Right atrium auricular region (tissue), 2 donors: ENCODE measurements around the gene HDHD3. TPM values are rescaled to one million over a fixed set of nuclear protein-coding genes. Genes with fewer than 3 reads are reported as not detected.

Source experiments
- DNase-seq: peaks from one replicate; pipeline ENCODE4 v3.0.0-alpha.2; 2019; ENCODE audit warnings: low spot score
- H3K27ac ChIP-seq, 2 donors: fragments of 200-600 bp; sonication (generic); 1 replicate in 1 of 2; 2 replicates in 1 of 2; pipeline ENCODE4 v1.5.1; 2016 to 2019
- H3K27me3 ChIP-seq, 2 donors: fragments of 200-600 bp; sonication (generic); one replicate each; pipeline versions ENCODE4 v1.5.1 to v1.6.0; 2017 to 2019
- H3K36me3 ChIP-seq: fragments of 200-600 bp; sonication (generic); one replicate; pipeline ENCODE4 v1.5.1; 2016
- H3K4me1 ChIP-seq, 2 donors: fragments of 200-600 bp; sonication (generic); one replicate each; pipeline versions ENCODE4 v1.5.1 to v1.6.0; 2017 to 2019
- H3K4me3 ChIP-seq, 2 donors: fragments of 200-600 bp; sonication (generic); 1 replicate in 1 of 2; 2 replicates in 1 of 2; pipeline ENCODE4 v1.5.1; 2017 to 2019; ENCODE audit warnings: mild to moderate bottlenecking in 1 of 2, moderate library complexity in 1 of 2
- H3K9me3 ChIP-seq, 2 donors: fragments of 200-600 bp; sonication (generic); one replicate each; pipeline ENCODE4 v1.5.1; 2019
- total RNA-seq, 2 donors: library from RNA; depleted of rRNA; stranded (reverse); fragments of >200 nt; gene quantifications; one replicate each; pipeline ENCODE4 v1.1.0, GENCODE V29; 2016
- TF ChIP-seq, protein P1 (sequence below), 2 donors: fragments of 200-600 bp; sonication (generic); IDR thresholded peaks; one replicate each; pipeline ENCODE4 v1.5.1; 2019; ENCODE audit warnings: antibody characterized with exemption in 2 of 2

Gene HDHD3
- total RNA-seq, 2 donors from 2014 or later: 20.0 to 25.6 TPM

DNA sequence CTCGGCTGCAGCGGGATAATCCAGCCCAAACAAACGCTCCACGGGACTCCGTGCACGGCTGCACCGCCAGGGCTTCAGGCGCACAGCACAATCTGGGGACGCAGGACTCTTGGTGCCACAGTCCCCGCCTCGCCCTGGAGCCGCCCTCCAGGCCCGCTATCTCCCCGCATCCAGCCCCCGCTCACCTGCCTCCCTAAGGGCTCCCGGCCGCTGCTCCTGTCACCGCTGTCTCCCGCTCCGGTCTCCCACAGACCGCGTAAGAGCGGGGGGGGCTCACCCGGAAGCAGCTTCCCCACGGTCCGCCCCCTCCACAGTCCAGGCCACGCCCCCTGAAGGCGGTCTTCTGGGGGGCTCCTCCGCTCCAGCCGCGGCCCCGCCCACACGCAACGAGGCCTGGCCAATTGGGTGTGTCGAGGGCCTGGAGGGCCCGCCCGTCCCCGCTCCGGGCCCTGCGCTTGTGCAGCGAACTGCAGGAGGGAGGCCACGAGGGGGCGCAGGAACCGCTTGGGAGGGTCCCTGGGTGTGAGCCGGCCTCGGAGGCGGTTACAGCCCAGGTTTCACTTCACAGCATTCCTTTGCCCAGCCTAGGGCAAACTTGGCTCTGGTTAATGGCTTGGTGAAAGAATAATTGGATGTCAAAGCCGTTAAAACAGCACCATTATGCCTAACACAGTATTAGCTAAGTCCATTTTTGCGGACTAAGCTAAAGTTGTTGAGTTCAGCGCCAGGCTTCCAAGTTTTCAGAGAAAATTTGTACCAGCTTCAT is 24.4 kb upstream of the HDHD3 start, which contains the start of gene ALAD:
TSS of gene ALAD (minus strand) at position 258 of the 766 bp plus-strand sequence. CDS start 7,725 bp downstream, outside the sequence.
- Histone ChIP-seq H3K36me3 (no peaks in the 10 kb centered on the region), H3K9me3 (no peaks in the 10 kb centered on the region), H3K4me1 (peaks cover 0 to 31% of the 10 kb centered on the region in 2 donors), H3K27me3 (no peaks in the 10 kb centered on the region), H3K4me3 (peak within 1 kb of the TSS; percentile 84 to 89), H3K27ac (peak within 1 kb of the TSS; percentile 74 to 77)
- TF ChIP-seq, protein P1, sequence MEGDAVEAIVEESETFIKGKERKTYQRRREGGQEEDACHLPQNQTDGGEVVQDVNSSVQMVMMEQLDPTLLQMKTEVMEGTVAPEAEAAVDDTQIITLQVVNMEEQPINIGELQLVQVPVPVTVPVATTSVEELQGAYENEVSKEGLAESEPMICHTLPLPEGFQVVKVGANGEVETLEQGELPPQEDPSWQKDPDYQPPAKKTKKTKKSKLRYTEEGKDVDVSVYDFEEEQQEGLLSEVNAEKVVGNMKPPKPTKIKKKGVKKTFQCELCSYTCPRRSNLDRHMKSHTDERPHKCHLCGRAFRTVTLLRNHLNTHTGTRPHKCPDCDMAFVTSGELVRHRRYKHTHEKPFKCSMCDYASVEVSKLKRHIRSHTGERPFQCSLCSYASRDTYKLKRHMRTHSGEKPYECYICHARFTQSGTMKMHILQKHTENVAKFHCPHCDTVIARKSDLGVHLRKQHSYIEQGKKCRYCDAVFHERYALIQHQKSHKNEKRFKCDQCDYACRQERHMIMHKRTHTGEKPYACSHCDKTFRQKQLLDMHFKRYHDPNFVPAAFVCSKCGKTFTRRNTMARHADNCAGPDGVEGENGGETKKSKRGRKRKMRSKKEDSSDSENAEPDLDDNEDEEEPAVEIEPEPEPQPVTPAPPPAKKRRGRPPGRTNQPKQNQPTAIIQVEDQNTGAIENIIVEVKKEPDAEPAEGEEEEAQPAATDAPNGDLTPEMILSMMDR (IDR thresholded peaks at IDR 0.05): peak; percentile 84 to 93
- DNase-seq: peak; percentile 97

DNA sequence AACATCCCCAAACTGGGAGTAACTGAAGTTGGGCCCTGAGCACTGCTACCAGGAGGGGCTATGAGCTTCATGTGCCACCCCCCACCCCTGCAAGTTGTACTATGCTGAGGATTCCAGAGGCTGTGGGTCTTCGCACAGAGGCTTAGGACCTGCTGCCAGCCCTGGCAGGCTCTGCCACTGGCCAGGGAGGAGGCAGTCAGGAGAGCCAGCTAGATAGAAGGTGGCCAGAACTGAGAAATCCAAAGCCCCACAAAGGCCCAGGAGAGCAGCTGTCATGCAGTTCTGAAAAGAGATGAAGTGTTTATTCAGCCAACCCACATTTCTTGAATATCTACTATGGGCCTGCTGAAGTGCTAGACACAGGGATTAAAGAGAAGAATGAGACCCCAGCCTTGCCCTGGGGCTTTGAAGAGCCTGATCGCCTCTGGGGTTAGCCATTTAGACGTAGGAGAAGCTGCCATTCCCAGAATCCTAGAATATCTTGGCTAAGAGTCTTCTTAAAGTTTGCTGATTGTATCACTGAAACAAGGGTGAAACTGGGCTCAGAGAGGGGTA is 22.9 kb upstream of the HDHD3 start:
- H3K4me3 ChIP-seq: no peak overlapping the region
- TF ChIP-seq, protein P1 (IDR thresholded peaks at IDR 0.05): no peak
- H3K9me3 ChIP-seq: no peaks in the 10 kb centered on the region
- no peak for DNase-seq
- H3K36me3 ChIP-seq: no peaks in the 10 kb centered on the region
- no peaks in the 10 kb centered on the region for H3K27me3 ChIP-seq
- H3K4me1 ChIP-seq: peaks cover 0 to 31% of the 10 kb centered on the region in 2 donors
- H3K27ac ChIP-seq: no peak overlapping the region

DNA sequence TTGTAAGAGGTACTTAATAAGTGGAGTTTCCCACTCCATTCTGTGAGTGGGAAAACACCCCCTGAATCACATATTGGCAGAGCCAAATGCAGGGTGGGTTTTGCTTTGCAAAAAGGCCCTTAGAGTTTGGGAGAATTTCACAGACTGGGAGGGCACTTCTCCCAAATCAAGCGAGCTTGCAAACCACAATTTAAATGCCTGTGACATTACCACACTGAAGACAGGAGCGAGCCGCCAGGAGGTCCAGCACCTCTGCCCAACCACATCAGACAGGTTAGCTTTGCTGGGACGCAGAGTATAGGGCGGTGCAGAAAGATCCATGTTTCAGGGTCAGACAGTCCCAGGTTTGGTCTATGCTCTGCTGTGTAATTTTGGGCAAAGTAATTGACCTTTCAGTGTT is 22.0 kb upstream of the HDHD3 start:
- no peaks in the 10 kb centered on the region for H3K27me3 ChIP-seq

DNA sequence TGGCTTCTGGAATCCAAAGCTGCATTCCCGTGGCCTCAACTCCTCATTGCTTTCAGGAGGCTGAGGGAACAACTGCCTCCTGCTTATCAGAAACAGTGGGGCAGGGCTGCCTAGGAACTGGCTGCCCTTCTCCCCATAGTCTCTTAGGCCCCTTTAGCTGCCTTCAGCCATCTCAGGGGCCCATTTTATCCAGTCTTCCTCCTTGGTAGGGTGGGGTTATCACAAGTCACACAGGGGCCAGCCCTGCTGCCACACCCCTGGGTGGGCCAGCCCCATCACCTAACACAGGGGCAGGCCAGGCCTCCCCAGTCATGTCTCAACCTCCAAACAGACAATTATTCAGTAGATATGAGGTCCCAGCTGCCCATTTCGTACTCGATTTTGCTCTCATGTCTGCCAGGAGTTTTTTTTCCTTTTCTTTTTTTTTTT is 20.4 kb upstream of the HDHD3 start:
- TF ChIP-seq, protein P1 (IDR thresholded peaks at IDR 0.05): no peak
- Histone ChIP-seq H3K4me3 (no peak overlapping the region), H3K4me1 (peaks cover 0 to 31% of the 10 kb centered on the region in 2 donors), H3K36me3 (peaks cover 4% of the 10 kb centered on the region), H3K27me3 (no peaks in the 10 kb centered on the region), H3K9me3 (no peaks in the 10 kb centered on the region), H3K27ac (no peak overlapping the region)
- no peak for DNase-seq

More for the DNA sequence above, 22.0 kb upstream of the HDHD3 start:
- Histone ChIP-seq H3K27ac (no peak overlapping the region), H3K36me3 (no peaks in the 10 kb centered on the region), H3K9me3 (no peaks in the 10 kb centered on the region), H3K4me3 (no peak overlapping the region), H3K4me1 (peaks cover 0 to 31% of the 10 kb centered on the region in 2 donors)
- DNase-seq: no peak
- TF ChIP-seq, protein P1 (IDR thresholded peaks at IDR 0.05): no peak

DNA sequence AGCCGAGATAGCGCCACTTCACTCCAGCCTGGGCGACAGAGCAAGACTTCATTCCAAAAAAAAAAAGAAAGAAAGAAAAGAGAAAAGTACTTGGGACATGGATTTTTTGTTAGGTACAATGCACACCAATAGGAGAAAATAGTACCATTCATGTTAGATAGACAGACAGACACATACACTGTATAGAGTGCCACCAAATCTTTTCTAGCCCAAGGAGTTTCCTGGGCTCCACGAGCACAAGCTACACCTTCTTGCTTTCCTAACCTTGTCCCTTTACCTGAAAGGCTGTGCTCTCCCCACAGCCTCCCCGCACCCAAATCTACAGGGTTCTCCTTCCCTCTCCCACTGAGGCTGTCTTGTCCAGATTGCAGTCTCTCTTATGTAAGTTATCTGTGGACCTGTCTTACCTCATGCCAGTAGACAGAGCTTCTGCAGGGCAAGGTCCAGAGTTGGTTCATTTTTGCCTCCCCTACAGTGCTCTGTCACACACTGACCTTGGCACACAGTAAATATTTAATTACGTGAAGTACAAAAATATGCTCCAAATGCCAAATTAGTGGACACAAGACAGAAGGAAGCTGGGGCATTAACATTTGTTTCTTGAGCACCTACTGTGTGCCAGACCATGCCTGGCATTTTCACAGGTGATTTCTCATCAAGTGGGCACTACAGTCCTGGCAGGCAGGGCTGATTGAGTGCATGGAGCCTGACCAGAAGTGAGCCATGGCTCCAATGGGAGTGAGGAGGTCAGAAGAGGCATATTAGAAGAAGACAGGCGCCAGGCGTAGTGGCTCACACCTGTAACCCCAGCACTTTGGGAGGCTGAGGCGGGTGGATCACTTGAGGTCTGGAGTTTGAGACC is 18.4 kb upstream of the HDHD3 start:
- Histone ChIP-seq H3K4me3 (no peak overlapping the region), H3K4me1 (peaks cover 0 to 21% of the 10 kb centered on the region in 2 donors), H3K9me3 (no peaks in the 10 kb centered on the region), H3K36me3 (peaks cover 18% of the 10 kb centered on the region), H3K27me3 (no peaks in the 10 kb centered on the region), H3K27ac (no peak overlapping the region)
- DNase-seq: no peak
- TF ChIP-seq, protein P1 (IDR thresholded peaks at IDR 0.05): no peak
